NCI-H524 treated with DMSO at 0.1 percent for 48 hours (cell line): ENCODE results near the gene SPEN.
"Not testable (repeated sequence)": the region's sequence is repeated elsewhere in the genome, so short reads cannot be mapped to it uniquely, and the experiment has no call there.

Experiments
- DNase-seq: peaks from one replicate; lab custom pipeline; 2025; lab: John Stamatoyannopoulos, UW

Gene SPEN, protein sequence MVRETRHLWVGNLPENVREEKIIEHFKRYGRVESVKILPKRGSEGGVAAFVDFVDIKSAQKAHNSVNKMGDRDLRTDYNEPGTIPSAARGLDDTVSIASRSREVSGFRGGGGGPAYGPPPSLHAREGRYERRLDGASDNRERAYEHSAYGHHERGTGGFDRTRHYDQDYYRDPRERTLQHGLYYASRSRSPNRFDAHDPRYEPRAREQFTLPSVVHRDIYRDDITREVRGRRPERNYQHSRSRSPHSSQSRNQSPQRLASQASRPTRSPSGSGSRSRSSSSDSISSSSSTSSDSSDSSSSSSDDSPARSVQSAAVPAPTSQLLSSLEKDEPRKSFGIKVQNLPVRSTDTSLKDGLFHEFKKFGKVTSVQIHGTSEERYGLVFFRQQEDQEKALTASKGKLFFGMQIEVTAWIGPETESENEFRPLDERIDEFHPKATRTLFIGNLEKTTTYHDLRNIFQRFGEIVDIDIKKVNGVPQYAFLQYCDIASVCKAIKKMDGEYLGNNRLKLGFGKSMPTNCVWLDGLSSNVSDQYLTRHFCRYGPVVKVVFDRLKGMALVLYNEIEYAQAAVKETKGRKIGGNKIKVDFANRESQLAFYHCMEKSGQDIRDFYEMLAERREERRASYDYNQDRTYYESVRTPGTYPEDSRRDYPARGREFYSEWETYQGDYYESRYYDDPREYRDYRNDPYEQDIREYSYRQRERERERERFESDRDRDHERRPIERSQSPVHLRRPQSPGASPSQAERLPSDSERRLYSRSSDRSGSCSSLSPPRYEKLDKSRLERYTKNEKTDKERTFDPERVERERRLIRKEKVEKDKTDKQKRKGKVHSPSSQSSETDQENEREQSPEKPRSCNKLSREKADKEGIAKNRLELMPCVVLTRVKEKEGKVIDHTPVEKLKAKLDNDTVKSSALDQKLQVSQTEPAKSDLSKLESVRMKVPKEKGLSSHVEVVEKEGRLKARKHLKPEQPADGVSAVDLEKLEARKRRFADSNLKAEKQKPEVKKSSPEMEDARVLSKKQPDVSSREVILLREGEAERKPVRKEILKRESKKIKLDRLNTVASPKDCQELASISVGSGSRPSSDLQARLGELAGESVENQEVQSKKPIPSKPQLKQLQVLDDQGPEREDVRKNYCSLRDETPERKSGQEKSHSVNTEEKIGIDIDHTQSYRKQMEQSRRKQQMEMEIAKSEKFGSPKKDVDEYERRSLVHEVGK (N-terminal part only)

DNA sequence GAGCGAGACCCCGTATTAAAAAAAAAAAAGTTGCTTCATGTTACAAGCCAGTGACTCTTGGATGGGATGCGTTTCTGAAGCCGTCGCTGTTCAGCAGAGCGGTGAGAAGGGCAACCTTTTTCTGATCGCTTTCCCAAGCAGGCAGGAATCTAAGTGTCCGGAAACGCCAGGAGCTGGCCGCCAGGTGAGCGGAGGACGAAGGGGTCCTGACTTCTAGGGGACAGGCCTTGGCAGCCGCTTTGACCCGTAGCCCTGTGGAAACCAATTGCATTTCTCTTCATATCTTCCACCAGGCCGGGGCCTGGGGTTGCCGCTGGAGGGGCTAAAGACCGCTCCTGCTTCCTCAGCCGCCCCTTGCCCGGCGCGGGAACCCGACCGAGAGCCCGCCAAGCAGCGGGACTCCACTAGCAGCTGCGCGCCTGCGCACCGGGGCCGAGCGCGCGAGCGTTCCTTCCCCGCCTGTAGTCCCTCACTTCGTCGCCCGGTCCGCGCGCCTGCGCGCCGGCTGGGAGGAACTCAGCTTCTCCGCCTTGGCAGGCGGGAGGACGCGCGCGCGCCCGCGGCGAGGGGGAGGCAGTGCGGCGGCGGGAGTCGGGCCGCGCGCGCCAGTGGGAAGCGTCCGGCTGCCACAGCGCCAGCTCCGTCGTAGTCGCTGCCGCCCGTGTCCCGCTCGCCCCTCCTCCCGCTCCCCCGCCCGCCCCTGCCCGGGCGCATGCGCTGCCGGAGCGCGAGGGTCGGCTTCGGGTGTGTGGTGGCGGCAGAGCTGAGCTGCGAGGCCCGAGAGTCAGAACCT, at the start of gene SPEN:
TSS of gene SPEN (plus strand) at position 608 of the 793 bp plus-strand sequence. CDS start 361 bp downstream, outside the sequence.
- peak; percentile 56 for DNase-seq

DNA sequence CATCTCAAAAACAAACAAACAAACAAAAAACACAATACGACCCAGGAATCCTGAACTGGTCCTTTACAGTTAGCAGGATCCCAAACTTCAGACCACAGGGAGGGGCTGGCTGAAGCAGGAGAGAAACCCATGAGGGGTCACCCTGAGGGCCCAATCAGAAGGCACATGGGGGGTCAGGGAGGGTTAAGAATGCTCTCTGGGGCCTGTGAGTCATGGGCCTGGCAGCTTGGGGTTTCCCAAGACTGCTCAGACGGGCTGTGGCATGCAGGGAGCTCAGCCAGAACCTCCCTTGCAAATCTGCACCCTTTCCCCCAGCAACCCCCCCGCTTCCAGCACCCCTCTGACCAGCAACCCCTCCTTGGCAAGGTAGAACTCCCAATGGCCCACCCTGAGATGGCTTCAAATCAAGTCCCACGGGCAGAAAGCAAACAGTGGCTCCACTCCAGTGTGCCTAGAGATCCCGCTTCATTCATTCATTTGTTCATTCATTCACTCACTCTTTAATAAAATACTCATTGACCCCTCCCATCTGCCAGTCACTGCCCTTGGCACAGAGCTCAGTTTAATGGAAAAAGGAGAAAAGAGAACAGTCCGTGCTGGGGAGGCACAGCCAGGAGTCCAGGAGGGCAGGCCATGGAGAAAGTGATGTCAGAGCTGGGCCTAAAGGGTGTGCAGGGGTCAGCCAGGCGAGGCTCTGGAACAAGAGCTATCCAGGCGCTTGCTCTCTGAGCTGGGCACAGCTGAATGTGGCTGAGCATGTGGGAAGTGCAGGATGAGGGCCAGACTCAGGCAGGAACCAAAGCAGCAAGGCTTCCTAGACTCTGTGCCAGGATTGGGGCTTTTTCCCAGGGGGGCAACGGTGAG, 48.3 kb upstream of the SPEN start:
- DNase-seq, result no peak

- no peak for DNase-seq
These were observed 47.3 kb upstream of the SPEN start for GRCh38 chr1:15799928-15800835.

DNA sequence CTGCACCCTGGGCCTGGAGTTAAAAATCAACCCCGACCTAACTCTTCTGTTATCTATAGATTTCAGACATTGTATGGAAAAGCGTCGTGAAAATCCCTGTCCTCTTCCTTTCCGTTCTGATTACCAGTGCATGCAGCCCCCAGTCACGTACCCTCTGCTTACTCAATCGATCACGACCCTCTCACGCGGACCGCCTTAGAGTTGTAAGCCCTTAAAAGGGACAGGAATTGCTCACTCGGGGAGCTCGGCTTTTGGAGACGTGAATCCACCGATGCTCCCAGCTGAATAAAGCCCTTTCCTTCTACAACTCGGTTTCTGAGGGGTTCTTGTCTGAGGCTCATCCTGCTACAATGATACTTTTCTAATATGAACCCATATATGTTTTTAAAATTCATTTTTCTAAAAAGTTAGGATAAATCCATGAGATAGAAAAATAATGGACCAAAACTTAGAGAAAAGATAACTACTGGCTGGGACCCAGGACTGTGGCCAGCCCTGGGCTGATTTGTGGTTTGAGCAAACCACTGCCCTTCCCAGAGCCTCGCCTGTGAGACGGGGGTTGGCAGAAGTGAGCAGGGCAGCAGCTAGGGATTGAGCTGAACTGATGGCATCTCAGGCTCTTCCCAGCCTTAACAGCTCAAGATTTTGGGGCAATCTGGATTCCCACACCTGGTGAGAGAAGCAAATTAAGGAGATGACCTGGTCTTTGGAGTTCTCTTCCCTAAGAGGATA, 45.1 kb upstream of the SPEN start:
- DNase-seq, result no peak

GRCh38 chr1:15803380-15803779, 44.1 kb upstream of the SPEN start:
- DNase-seq, result no peak

DNA sequence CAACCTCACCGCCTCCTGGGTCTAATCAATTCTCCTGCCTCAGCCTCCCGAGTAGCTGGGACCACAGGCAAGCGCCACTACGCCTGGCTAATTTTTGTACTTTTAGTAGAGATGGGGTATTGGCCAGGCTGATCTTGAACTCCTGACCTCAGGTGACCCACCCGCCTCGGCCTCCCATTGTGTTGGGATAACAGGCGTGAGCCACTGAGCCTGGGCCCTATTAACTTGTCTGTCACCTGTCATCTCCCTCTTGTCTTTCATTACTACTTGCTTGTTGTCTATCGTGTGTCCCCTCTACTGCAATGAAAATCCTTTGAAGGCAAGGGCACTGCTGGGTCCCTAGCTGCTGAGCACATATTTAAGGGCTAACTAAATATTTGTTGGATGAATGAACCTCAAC, 43.4 kb upstream of the SPEN start:
- no peak for DNase-seq

GRCh38 chr1:15807121-15807520, 40.4 kb upstream of the SPEN start:
- no peak for DNase-seq

- DNase-seq, result not testable (repeated sequence)
These were observed 40.0 kb upstream of the SPEN start, which contains the start of gene UQCRHL for GRCh38 chr1:15807549-15807948. Gene UQCRHL, minus strand, starts transcription at chr1:15807649. Its CDS starts 0 bp downstream, at chr1:15807649.

DNA sequence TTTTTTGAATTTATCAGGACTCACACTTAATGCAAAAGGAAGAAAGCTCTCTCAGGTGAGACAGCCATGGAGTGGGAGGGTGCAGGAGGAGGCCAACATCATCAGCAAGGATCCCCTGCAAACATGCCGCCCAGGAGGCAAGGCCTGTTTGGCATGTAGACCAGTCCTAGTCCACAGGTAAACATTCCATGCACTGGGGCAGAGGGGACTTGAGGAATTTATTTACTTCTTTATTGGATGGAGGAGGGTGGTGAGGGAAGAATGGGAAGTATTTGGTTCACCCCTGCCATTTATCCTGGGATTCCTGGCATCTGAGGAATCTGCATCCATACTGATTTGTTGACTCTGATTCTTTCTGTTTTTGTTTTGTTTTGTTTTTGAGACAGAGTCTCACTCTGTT, 38.6 kb upstream of the SPEN start:
- DNase-seq, result no peak

- DNase-seq, result no peak
These were observed 37.4 kb upstream of the SPEN start for GRCh38 chr1:15810073-15810472.

DNA sequence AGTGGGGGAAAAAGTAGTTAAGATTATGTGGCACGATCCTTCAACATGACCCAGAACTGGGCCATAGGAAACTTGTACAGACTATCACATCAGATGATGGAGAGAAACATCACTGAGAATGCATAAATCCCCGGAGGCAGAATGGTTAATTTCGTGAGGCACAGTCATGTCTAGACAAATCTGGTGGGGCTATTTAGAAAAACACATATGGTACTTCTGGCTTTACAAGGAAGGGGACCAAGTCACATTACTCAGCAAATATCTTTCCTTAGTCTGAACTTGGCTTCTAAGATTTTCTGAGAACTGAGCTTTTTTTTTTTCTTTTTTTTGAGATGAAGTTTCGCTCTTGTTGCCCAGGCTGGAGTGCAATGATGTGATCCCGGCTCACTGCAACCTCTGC, 30.8 kb upstream of the SPEN start:
- DNase-seq, result no peak

GRCh38 chr1:15820478-15820877, 27.0 kb upstream of the SPEN start:
- no peak for DNase-seq

DNA sequence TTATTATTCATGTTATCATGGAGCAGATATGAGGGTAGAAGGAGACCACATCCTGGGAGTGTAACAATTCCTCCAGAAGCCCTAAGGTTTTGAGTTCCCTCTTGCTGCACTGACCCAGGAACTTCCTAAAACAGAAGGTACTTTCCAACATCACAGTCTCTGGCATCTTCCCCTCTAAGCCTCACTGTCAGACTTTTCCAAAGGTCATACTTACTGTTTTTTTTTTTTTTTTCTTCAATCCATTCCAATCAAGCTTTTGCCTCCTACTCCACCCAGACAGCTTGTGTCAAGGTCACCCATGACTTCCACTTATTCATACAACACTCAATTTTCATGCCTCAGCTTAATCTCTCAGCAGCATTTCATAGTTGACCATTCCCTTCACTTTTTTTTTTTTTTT, 21.7 kb upstream of the SPEN start:
- no peak for DNase-seq

DNA sequence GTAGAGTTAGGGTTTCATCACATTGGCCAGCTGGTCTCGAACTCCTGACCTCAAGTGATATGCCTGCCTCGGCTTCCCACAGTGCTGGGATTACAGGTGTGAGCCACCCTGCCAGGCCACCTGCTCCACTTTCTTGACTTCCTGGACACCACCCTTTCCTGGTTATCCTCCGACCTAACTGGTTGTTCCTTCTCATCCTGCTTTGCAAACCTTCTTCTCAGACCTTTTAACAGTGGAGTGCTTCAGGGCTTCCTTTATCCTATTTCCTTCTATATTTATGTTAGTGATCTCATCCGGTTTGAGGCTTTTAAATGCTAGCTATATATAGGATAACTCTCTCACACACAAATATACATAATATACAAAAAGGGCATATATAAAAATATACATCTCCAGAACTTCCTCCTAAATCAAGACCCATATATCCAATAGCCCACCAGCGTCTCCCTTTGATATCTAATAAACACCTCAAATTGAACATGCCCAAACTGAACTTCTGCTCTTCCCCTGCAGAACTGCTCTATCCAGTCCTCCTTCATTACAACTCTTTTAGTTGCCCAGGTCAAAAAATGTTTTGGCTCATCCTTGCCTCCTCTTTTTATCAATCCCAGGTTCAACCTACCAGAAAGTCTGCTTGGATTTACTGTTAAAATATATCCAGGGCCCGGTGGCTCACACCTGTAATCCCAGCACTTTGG, 20.5 kb upstream of the SPEN start:
- no peak for DNase-seq

- not testable (repeated sequence) for DNase-seq
These were observed 19.9 kb upstream of the SPEN start for GRCh38 chr1:15827567-15827966.

DNA sequence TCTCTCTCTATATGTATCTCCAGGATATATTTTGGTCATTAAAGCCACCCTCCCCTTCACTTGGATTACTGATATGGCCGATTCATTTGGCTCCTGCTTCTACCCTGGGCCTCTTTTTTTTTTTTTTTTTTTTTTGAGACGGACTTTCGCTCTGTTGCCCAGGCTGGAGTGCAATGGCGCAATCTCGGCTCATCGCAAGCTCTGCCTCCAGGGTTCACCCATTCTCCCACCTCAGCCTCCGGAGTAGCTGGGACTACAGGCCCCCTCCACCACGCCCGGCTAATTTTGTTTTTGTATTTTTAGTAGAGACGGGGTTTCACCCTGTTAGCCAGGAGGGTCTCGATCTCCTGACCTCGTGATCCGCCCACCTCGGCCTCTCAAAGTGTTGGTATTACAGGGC, 18.6 kb upstream of the SPEN start:
- not testable (repeated sequence) for DNase-seq

- no peak for DNase-seq
These were observed 17.2 kb upstream of the SPEN start for GRCh38 chr1:15830258-15830657.

- no peak for DNase-seq
These were observed 14.3 kb upstream of the SPEN start for GRCh38 chr1:15833069-15833679.
